Activated T-helper 1 cell treated with anti-CD3 and anti-CD28 coated beads, Interleukin-2, amount 50 U/mL, for 16 hours (primary cell): ENCODE results near the gene SORT1.
"Not testable (repeated sequence)": the region's sequence is repeated elsewhere in the genome, so short reads cannot be mapped to it uniquely, and the experiment has no call there.

Experiments used
- DNase-seq, 2 donors: peaks; one replicate each; pipeline ENCODE4 v3.0.0-alpha.2; 2020; ENCODE audit warnings: low read depth in 1 of 2, low spot score in 1 of 2

The SORT1 gene

DNA sequence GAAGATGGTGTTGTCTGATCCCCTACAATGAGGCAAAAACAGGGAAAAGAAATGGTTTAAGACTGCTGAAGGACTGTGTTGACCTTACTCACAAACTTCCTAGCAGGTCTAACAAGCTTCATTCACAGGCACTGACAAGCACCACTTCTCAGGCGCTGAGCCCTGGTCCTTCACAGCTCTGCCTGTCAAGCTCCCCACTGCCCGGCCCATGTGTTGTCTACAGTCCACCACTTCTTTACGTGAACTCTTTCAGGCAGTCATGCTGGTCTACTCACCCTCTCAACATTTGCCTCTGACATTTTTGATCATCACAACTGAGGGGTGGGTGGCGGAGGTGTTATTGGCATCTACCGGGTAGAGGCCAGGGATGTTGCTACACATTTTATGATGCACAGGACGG, 50.2 kb downstream of the SORT1 start:
- DNase-seq, result no peak

DNA sequence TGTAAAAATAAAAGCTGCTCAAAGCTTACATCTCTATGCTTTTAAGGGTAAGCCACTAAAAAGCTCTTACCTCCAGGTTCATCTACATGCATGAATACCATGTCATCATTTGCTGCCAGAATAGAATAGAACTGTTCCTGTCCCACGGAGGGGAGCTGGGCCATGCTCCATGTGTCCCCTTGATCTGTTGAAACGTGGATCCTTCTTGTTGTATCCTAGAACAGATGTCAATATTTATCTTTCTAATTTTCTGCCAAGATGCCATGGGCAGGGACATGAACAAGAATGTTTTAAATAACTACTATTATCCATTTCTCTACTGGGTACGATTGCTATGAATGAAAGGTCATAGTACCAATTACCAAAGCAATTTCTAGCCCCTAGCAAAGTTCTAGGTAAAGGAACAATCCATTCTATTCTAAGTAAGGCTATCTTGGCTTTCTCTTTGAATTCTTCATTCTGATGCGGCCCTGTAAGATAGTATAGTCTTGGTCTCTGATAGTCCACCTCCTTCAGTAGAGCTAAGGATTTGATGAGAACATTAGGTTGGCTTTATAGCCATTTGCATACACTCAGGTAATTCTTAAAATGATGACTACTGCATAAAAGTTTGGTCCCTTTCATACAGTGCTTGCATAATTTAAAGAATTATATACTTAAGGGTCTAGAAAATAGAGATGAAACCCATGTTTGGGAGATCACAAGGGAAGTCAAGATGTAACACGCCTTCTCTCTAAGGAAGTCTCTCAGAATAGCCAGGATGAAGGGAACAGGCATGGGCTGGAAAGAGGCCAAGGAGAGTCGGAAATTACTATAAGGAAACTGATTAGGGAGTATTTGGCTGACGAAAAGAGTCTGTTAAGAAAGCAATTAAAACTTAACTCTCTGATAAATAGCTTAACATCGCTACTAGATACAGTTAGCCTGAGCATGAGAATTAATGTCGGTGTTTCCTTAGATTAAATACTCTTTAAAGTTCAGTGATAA, 55.5 kb downstream of the SORT1 start:
- DNase-seq, result no peak

DNA sequence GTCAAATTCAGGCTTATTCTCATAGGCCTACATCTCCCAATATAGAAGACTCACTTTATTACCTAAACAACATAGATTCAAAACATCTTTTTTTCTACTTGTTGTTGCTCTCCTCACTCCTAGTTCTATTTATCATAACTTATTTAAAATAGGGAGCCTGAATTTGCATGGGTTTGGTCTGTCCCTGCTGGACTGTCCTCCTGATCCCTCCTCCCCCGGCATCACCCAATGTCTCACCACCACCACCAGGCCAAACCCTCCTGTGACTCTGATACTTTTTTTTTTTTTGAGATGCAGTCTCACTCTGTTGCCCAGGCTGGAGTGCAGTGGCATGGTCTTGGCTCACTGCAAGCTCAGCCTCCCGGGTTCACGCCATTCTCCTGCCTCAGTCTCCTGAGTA, 59.1 kb downstream of the SORT1 start:
- no peak for DNase-seq

GRCh38 chr1:109338091-109338490, 59.6 kb downstream of the SORT1 start:
- DNase-seq, result no peak

GRCh38 chr1:109335091-109335490, 62.6 kb downstream of the SORT1 start:
- no peak for DNase-seq

- no peak for DNase-seq
Measured at GRCh38 chr1:109331113-109331512, 66.6 kb downstream of the SORT1 start.

DNA sequence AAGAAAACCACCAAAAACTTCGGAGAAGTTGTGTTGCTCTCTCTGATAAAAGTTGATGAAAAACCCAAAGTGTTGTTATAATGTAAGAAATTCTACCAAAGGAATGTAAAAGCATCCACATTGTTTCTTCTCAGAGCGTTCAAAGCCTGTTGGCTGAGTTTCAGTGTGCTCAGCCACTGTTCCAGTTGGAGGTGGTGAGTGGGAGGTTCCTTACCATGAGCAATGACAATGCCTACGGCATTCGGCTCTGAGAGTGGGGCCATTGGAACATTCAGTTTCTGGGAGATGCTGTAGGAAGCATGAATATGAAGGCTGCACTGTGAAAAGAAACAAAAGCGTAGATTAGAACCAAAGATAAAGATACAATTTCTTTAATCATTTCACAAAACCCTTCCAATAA, 70.4 kb downstream of the SORT1 start:
- DNase-seq, result no peak

GRCh38 chr1:109322974-109323373, 74.7 kb downstream of the SORT1 start:
- no peak for DNase-seq

- no peak for DNase-seq
Measured at GRCh38 chr1:109319114-109319513, 78.6 kb downstream of the SORT1 start.

DNA sequence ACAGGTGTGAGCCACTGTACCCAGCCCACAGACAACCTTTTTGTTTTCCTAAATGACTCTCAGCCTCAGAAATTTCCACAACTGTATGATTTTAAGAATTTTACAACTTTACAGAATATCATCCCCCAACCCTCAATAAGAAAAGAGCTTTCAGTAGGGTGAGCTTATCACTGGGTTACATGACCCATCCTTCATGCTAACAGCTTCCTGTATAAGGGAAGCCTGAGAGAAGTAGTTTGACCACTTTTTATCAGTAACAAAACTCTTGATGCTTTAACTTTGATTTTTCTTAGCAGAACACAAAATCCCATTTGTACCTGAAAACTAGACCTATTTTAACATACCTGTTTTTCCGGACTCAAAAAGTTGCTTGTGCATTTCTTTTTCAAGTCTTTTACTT, 81.2 kb downstream of the SORT1 start:
- DNase-seq, result no peak

- DNase-seq, result no peak
Measured at GRCh38 chr1:109315288-109315687, 82.4 kb downstream of the SORT1 start.

DNA sequence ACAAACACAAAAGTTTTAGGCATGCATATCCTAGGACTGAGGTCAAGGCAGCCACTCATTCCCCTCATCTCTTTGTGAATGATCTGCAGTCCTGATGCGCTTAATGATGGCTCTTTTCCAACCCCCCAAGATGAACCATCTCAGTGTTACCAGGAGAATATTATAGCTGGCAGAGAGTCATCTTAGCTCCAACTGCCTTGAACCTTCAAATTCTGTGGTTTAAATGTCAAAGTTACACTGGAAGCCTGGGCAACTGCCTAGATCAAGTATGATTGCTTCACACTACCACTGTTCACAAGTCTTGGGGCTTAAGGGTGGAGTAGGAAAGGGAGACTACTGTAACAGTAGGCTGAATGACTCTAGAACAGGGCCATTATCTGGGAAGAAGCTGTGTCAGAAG, 82.9 kb downstream of the SORT1 start:
- DNase-seq, result no peak

DNA sequence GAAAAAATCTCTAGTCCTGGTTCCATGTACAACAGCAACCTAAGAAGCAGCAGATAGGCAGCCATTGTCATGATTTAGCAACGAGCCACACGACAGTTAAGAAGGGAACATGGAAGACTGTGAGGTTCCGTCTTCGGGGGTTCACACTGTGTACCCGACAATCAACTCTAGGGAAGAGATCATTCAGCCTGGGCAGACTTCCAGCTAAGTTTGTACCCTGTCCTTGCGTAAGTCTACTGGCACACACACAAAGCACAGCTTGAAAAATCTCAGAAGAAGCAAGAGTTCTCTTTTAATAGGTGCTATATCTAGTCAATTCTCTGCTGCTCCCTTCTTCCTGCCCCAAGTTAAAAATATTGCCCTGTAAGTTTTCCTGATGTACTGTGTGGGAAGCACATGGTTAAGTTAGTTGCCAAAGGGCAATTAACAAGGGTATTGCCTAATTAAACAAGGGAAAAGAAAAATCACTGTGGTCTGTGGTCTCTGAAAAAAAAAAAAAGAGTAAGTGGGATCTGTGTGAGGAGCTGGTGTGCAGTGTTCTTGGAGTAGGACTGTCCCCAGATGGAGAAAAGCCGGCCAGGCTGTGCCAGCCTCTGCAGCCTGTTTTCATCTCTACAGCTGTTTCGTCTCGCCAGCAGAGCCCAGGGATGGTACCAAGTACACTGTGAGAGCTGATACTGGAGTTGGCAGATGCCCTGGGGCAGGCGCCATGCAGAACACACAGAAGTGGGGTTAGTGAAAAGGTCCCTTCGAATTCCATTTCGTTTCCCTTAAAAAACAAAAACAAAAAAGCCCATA, 84.5 kb downstream of the SORT1 start:
- no peak for DNase-seq

DNA sequence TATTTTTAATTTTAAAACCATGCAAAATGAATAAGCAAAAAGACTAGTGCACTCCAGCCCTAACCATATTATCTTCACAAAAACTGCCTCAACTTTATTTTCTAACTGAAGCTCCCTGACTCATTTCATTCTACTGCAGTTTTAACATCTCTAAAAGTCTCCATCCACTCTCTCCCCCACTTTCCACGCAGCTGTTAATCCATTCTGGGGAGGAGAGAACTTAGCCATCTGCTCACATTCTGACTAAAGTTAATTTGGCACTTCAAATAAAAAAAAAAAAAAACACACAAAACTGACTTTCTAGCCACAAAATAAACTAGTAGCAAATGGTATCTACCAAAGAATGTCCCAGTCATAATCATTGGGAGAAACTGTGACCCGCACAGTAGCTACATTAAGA, 85.5 kb downstream of the SORT1 start:
- no peak for DNase-seq

GRCh38 chr1:109309347-109309746, 88.4 kb downstream of the SORT1 start:
- no peak for DNase-seq

DNA sequence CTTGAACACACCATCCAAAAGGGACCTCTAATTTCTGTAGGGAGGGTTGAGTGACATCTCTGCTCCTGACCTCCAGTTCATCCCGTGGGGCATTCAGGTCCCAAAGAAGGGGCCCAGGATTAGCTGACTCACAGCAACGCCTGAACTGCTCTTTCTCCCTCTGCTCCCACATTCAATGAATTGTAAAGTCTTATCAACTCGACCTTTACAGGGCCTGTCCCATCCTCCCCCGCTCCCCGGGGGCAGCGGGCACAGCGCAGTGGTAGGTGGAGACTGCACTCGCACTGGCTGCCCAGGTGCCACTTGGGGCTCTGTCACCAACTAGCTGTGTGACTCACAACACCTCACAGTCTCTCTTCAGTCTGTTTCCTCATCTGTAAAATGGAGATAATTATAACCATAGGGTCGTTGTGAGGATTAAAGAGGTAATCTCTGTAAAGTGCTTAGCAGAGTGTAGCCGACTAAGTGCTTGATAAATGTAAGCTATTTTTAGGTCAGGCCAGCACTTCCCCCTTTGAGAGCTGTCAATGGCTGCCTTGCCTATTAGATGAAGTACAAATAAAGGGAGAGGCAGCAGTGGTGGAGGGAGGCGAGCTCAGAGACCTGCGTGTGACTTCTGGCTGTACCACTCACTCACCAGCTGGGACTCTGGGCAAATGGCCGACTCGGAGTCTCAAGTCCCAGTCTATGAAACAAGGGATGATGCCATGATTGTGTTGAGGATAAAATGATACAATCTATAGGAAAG, 90.3 kb downstream of the SORT1 start:
- no peak for DNase-seq

GRCh38 chr1:109306832-109307273, 90.9 kb downstream of the SORT1 start, which contains the start of gene MYBPHL:
MYBPHL (minus strand) TSS chr1:109307011; CDS start chr1:109306991, 20 bp downstream.
- DNase-seq, result no peak

- not testable (repeated sequence) for DNase-seq
Measured at GRCh38 chr1:109305991-109306390, 91.7 kb downstream of the SORT1 start.

- no peak for DNase-seq
Measured at GRCh38 chr1:109304226-109304920, 93.3 kb downstream of the SORT1 start.

DNA sequence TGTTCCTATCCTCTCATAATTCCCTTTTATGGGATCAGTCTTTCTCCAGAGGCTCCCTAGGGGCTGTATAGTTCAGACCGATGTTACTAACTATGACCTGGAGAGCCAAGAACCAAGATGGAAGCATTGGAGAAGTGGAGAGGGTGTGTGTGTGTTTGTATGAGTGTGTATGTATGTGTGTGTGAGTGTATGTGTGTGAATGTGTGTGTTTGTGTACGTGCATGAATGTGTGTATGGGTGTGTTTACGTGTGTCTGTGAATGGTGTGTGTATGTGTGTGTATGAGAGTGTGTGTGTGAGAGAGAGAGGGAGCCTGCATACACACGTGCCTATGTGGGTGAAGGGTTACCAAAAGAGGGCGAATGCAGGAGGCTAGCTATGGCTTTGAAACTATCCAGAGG, 95.8 kb downstream of the SORT1 start:
- no peak for DNase-seq
